Measurements from ENCODE around the gene TMEM201.

TMEM201 gene

GRCh38 chr1:9588551-9589143 lies at the start of gene TMEM201:
Gene TMEM201 (plus strand): TSS chr1:9588911. CDS start chr1:9588931, 20 bp downstream.
- DNase-seq (ENCODE audit: low spot score), result peak; percentile 95
- Mint-ChIP-seq H3K36me3 (ENCODE audit: low read depth) (no peaks in the 10 kb centered on the region), H3K27ac (peak within 1 kb of the TSS; percentile 63), H3K9me3 (no peaks in the 10 kb centered on the region), H3K4me3 (peak within 1 kb of the TSS; percentile 82), H3K27me3 (ENCODE audit: low read depth) (no peaks in the 10 kb centered on the region), H3K4me1 (ENCODE audit: low read depth) (peaks cover 22% of the 10 kb centered on the region)

- H3K4me1 Mint-ChIP-seq (ENCODE audit: low read depth), result peaks cover 31% of the 10 kb centered on the region
- peak within 1 kb of the TSS; percentile 87 for H3K27ac Mint-ChIP-seq
- peaks cover 4% of the 10 kb centered on the region for H3K9me3 Mint-ChIP-seq
- DNase-seq (ENCODE audit: low spot score), result peak; percentile 98
- H3K4me3 Mint-ChIP-seq, result peak within 1 kb of the TSS; percentile 92
- peaks cover 7% of the 10 kb centered on the region for H3K36me3 Mint-ChIP-seq (ENCODE audit: low read depth)
- no peaks in the 10 kb centered on the region for H3K27me3 Mint-ChIP-seq (ENCODE audit: low read depth)
These were observed 49.4 kb upstream of the TMEM201 start, which contains the start of gene SLC25A33 for GRCh38 chr1:9539165-9539828. Gene SLC25A33 (plus strand): TSS chr1:9539465. CDS start chr1:9539692, 227 bp downstream.

- peaks cover 34% of the 10 kb centered on the region for H3K4me1 Mint-ChIP-seq (ENCODE audit: low read depth)
- peak; percentile 60 for DNase-seq (ENCODE audit: low spot score)
- peak overlapping the region; percentile 92 for H3K4me3 Mint-ChIP-seq
- peaks cover 4% of the 10 kb centered on the region for H3K9me3 Mint-ChIP-seq
- peak overlapping the region; percentile 83 for H3K27ac Mint-ChIP-seq
- no peaks in the 10 kb centered on the region for H3K27me3 Mint-ChIP-seq (ENCODE audit: low read depth)
- H3K36me3 Mint-ChIP-seq (ENCODE audit: low read depth), result peaks cover 7% of the 10 kb centered on the region
These were observed 48.7 kb upstream of the TMEM201 start for GRCh38 chr1:9539829-9540550.

- Mint-ChIP-seq H3K36me3 (ENCODE audit: low read depth) (peaks cover 7% of the 10 kb centered on the region), H3K9me3 (no peaks in the 10 kb centered on the region), H3K4me3 (peak overlapping the region; percentile 47), H3K4me1 (ENCODE audit: low read depth) (peaks cover 30% of the 10 kb centered on the region), H3K27me3 (ENCODE audit: low read depth) (no peaks in the 10 kb centered on the region), H3K27ac (peak overlapping the region; percentile 63)
- no peak for DNase-seq (ENCODE audit: low spot score)
These were observed 46.3 kb upstream of the TMEM201 start for GRCh38 chr1:9542430-9542829.

- Mint-ChIP-seq H3K9me3 (no peaks in the 10 kb centered on the region), H3K36me3 (ENCODE audit: low read depth) (peaks cover 12% of the 10 kb centered on the region), H3K4me1 (ENCODE audit: low read depth) (peaks cover 21% of the 10 kb centered on the region), H3K27me3 (ENCODE audit: low read depth) (no peaks in the 10 kb centered on the region), H3K27ac (no peak overlapping the region), H3K4me3 (no peak overlapping the region)
- DNase-seq (ENCODE audit: low spot score), result no peak
These were observed 43.8 kb upstream of the TMEM201 start for GRCh38 chr1:9544926-9545325.

GRCh38 chr1:9549955-9550546 lies 38.7 kb upstream of the TMEM201 start:
- Mint-ChIP-seq H3K9me3 (no peaks in the 10 kb centered on the region), H3K36me3 (ENCODE audit: low read depth) (peaks cover 10% of the 10 kb centered on the region), H3K4me1 (ENCODE audit: low read depth) (peaks cover 5% of the 10 kb centered on the region), H3K27me3 (ENCODE audit: low read depth) (no peaks in the 10 kb centered on the region), H3K27ac (no peak overlapping the region), H3K4me3 (no peak overlapping the region)
- no peak for DNase-seq (ENCODE audit: low spot score)

- H3K36me3 Mint-ChIP-seq (ENCODE audit: low read depth), result peaks cover 25% of the 10 kb centered on the region
- DNase-seq (ENCODE audit: low spot score), result no peak
- H3K27ac Mint-ChIP-seq, result no peak overlapping the region
- H3K4me1 Mint-ChIP-seq (ENCODE audit: low read depth), result peaks cover 5% of the 10 kb centered on the region
- no peaks in the 10 kb centered on the region for H3K9me3 Mint-ChIP-seq
- no peaks in the 10 kb centered on the region for H3K27me3 Mint-ChIP-seq (ENCODE audit: low read depth)
- no peak overlapping the region for H3K4me3 Mint-ChIP-seq
These were observed 36.7 kb upstream of the TMEM201 start for GRCh38 chr1:9551984-9552383.

GRCh38 chr1:9553736-9554144 lies 35.0 kb upstream of the TMEM201 start:
- Mint-ChIP-seq H3K27ac (no peak overlapping the region), H3K9me3 (no peaks in the 10 kb centered on the region), H3K36me3 (ENCODE audit: low read depth) (peaks cover 32% of the 10 kb centered on the region), H3K4me1 (ENCODE audit: low read depth) (peaks cover 15% of the 10 kb centered on the region), H3K27me3 (ENCODE audit: low read depth) (no peaks in the 10 kb centered on the region), H3K4me3 (no peak overlapping the region)
- no peak for DNase-seq (ENCODE audit: low spot score)

GRCh38 chr1:9555942-9556341 lies 32.8 kb upstream of the TMEM201 start:
- DNase-seq (ENCODE audit: low spot score), result no peak
- H3K27ac Mint-ChIP-seq, result no peak overlapping the region
- peaks cover 31% of the 10 kb centered on the region for H3K36me3 Mint-ChIP-seq (ENCODE audit: low read depth)
- H3K4me1 Mint-ChIP-seq (ENCODE audit: low read depth), result peaks cover 26% of the 10 kb centered on the region
- no peak overlapping the region for H3K4me3 Mint-ChIP-seq
- no peaks in the 10 kb centered on the region for H3K27me3 Mint-ChIP-seq (ENCODE audit: low read depth)
- H3K9me3 Mint-ChIP-seq, result no peaks in the 10 kb centered on the region

GRCh38 chr1:9557624-9558023 lies 31.1 kb upstream of the TMEM201 start:
- H3K27me3 Mint-ChIP-seq (ENCODE audit: low read depth), result no peaks in the 10 kb centered on the region
- DNase-seq (ENCODE audit: low spot score), result no peak
- peaks cover 29% of the 10 kb centered on the region for H3K4me1 Mint-ChIP-seq (ENCODE audit: low read depth)
- peaks cover 30% of the 10 kb centered on the region for H3K36me3 Mint-ChIP-seq (ENCODE audit: low read depth)
- no peak overlapping the region for H3K27ac Mint-ChIP-seq
- H3K9me3 Mint-ChIP-seq, result no peaks in the 10 kb centered on the region
- no peak overlapping the region for H3K4me3 Mint-ChIP-seq

- H3K27ac Mint-ChIP-seq, result peak overlapping the region; percentile 19
- no peaks in the 10 kb centered on the region for H3K9me3 Mint-ChIP-seq
- H3K27me3 Mint-ChIP-seq (ENCODE audit: low read depth), result no peaks in the 10 kb centered on the region
- DNase-seq (ENCODE audit: low spot score), result no peak
- peaks cover 32% of the 10 kb centered on the region for H3K4me1 Mint-ChIP-seq (ENCODE audit: low read depth)
- H3K4me3 Mint-ChIP-seq, result peak overlapping the region; percentile 33
- H3K36me3 Mint-ChIP-seq (ENCODE audit: low read depth), result peaks cover 32% of the 10 kb centered on the region
These were observed 30.3 kb upstream of the TMEM201 start for GRCh38 chr1:9558271-9558945.

GRCh38 chr1:9558946-9559545 lies 29.7 kb upstream of the TMEM201 start:
- H3K4me3 Mint-ChIP-seq, result peak overlapping the region; percentile 50
- DNase-seq (ENCODE audit: low spot score), result no peak
- H3K36me3 Mint-ChIP-seq (ENCODE audit: low read depth), result peaks cover 33% of the 10 kb centered on the region
- H3K4me1 Mint-ChIP-seq (ENCODE audit: low read depth), result peaks cover 32% of the 10 kb centered on the region
- H3K27me3 Mint-ChIP-seq (ENCODE audit: low read depth), result no peaks in the 10 kb centered on the region
- H3K9me3 Mint-ChIP-seq, result no peaks in the 10 kb centered on the region
- peak overlapping the region; percentile 57 for H3K27ac Mint-ChIP-seq

GRCh38 chr1:9559673-9560072 lies 29.0 kb upstream of the TMEM201 start:
- H3K36me3 Mint-ChIP-seq (ENCODE audit: low read depth), result peaks cover 35% of the 10 kb centered on the region
- H3K27me3 Mint-ChIP-seq (ENCODE audit: low read depth), result no peaks in the 10 kb centered on the region
- peak overlapping the region; percentile 50 for H3K4me3 Mint-ChIP-seq
- no peak for DNase-seq (ENCODE audit: low spot score)
- no peaks in the 10 kb centered on the region for H3K9me3 Mint-ChIP-seq
- H3K4me1 Mint-ChIP-seq (ENCODE audit: low read depth), result peaks cover 32% of the 10 kb centered on the region
- peak overlapping the region; percentile 57 for H3K27ac Mint-ChIP-seq

All from T-helper 2 cell treated with Interferon-gamma antibody and Interleukin-4, amounts not matched to agents 5 μg/mL and 100 μg/mL, for 36 hours (primary cell).